ENCODE results near the gene SAMD4A.

SAMD4A gene

GRCh38 chr14:54818201-54819133, 251.5 kb downstream of the SAMD4A start:
- DNase-seq (ENCODE audit: low spot score), result peak; percentile 94

GRCh38 chr14:54822685-54823084, 255.8 kb downstream of the SAMD4A start:
- no peak for DNase-seq (ENCODE audit: low spot score)

GRCh38 chr14:54823757-54824549, 257.0 kb downstream of the SAMD4A start:
- DNase-seq (ENCODE audit: low spot score), result no peak

GRCh38 chr14:54828037-54828436, 261.1 kb downstream of the SAMD4A start:
- DNase-seq (ENCODE audit: low spot score), result no peak

- no peak for DNase-seq (ENCODE audit: low spot score)
These were observed 262.7 kb downstream of the SAMD4A start for GRCh38 chr14:54829486-54830224.

- DNase-seq (ENCODE audit: low spot score), result no peak
These were observed 263.7 kb downstream of the SAMD4A start for GRCh38 chr14:54830650-54831049.

- DNase-seq (ENCODE audit: low spot score), result no peak
These were observed 267.2 kb downstream of the SAMD4A start for GRCh38 chr14:54834081-54834480.

- no peak for DNase-seq (ENCODE audit: low spot score)
These were observed 267.8 kb downstream of the SAMD4A start for GRCh38 chr14:54834727-54835126.

GRCh38 chr14:54836231-54836630, 269.3 kb downstream of the SAMD4A start:
- peak; percentile 30 for DNase-seq (ENCODE audit: low spot score)

GRCh38 chr14:54837508-54838149, 270.7 kb downstream of the SAMD4A start:
- no peak for DNase-seq (ENCODE audit: low spot score)

GRCh38 chr14:54838931-54839512, 272.1 kb downstream of the SAMD4A start:
- no peak for DNase-seq (ENCODE audit: low spot score)

- no peak for DNase-seq (ENCODE audit: low spot score)
These were observed 272.8 kb downstream of the SAMD4A start for GRCh38 chr14:54839701-54840119.

GRCh38 chr14:54840336-54840735, 273.4 kb downstream of the SAMD4A start:
- DNase-seq (ENCODE audit: low spot score), result no peak

- no peak for DNase-seq (ENCODE audit: low spot score)
These were observed 273.9 kb downstream of the SAMD4A start for GRCh38 chr14:54840798-54841197.
